ENCODE data around the gene GALNT14.

DNA sequence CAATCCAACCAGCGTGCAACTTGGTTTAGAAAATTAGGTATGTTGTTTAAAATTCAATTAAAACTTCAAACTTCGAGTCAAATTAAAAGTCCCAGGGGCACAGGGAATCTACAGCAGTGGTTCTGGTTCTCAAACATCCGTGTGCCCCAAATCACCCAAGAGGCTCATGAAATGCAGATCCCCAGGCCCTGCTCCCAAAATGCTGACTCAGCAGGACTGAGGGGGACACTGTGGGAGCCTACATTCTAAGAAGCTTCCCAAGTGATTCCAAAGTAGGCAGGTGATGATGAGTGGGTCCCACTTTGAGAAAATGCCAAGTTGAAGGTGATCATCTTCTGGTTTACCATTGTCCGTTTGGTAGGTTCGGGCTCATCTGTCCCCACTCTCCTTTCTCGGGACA is 82.3 kb downstream of the GALNT14 start:
- TF ChIP-seq GATA2 (IDR thresholded peaks at IDR 0.05; ENCODE audit: low read depth, low read length) (no peak), GATA3 (IDR thresholded peaks at IDR 0.05; ENCODE audit: low read depth, low read length) (no peak)
